ENCODE results near the gene BPIFB6.

DNA sequence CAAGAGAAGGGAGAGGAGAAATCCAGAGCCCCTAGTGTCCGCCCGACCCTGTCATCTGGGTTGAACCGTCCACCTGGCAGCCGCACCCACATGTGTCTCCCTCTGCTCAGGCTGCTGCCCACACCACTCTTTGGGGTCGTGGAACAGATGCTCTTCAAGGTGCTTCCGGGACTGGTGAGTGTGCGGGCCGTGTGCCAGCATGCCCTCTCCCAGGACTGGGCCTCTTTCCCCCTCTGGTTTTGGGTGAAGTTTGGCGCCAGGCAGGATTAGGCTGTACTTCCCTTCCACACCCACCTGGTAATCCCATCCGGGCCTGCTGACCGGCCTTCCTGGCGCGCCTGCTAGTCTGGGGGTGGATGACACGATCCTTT lies 30.2 kb downstream of the BPIFB6 start:
- TF ChIP-seq POLR2AphosphoS5 (IDR thresholded peaks at IDR 0.05; ENCODE audit: borderline replicate concordance, low read depth, low read length) (no peak), EZH2 (IDR thresholded peaks at IDR 0.05) (no peak)

Measured in SK-N-MC (cell line).